MV-4-11 (cell line): ENCODE data around the gene NAA35.
A peak's percentile ranks its signal among the peaks of the same experiment; 100 is the strongest.
"Not testable (repeated sequence)": the region's sequence is repeated elsewhere in the genome, so short reads cannot be mapped to it uniquely, and the experiment has no call there.

ENCODE experiments used
- DNase-seq: peaks from one replicate; lab custom pipeline; 2025; lab: John Stamatoyannopoulos, UW

The NAA35 gene

GRCh38 chr9:85940832-85941621 is at the start of gene NAA35:
Gene NAA35, plus strand, starts transcription at chr9:85941146. Its CDS starts 1,014 bp downstream, at chr9:85942160.
- DNase-seq = peak; percentile 98

GRCh38 chr9:85892401-85892800 is 48.5 kb upstream of the NAA35 start:
- peak; percentile 47 for DNase-seq

GRCh38 chr9:85895685-85896084 is 45.3 kb upstream of the NAA35 start:
- no peak for DNase-seq

GRCh38 chr9:85897848-85898247 is 43.1 kb upstream of the NAA35 start:
- DNase-seq = peak; percentile 91

GRCh38 chr9:85898332-85898731 is 42.6 kb upstream of the NAA35 start:
- DNase-seq = peak; percentile 30

GRCh38 chr9:85899388-85899787 is 41.6 kb upstream of the NAA35 start:
- DNase-seq = no peak

- DNase-seq = peak; percentile 48
Observed at GRCh38 chr9:85900504-85901201, 40.3 kb upstream of the NAA35 start.

- no peak for DNase-seq
Observed at GRCh38 chr9:85904975-85905374, 36.0 kb upstream of the NAA35 start.

GRCh38 chr9:85905957-85906356 is 35.0 kb upstream of the NAA35 start:
- DNase-seq = no peak

- DNase-seq = no peak
Observed at GRCh38 chr9:85909390-85909789, 31.6 kb upstream of the NAA35 start.

- peak; percentile 30 for DNase-seq
Observed at GRCh38 chr9:85914108-85914507, 26.8 kb upstream of the NAA35 start.

GRCh38 chr9:85917756-85918155 is 23.2 kb upstream of the NAA35 start:
- no peak for DNase-seq

GRCh38 chr9:85925493-85925892 is 15.5 kb upstream of the NAA35 start:
- DNase-seq = no peak

- no peak for DNase-seq
Observed at GRCh38 chr9:85927076-85927475, 13.9 kb upstream of the NAA35 start.

- no peak for DNase-seq
Observed at GRCh38 chr9:85931495-85931894, 9.5 kb upstream of the NAA35 start.

GRCh38 chr9:85935950-85936349 is 5.0 kb upstream of the NAA35 start:
- not testable (repeated sequence) for DNase-seq

- DNase-seq = no peak
Observed at GRCh38 chr9:85940275-85940831, 593 bp upstream of the NAA35 start.

- no peak for DNase-seq
Observed at GRCh38 chr9:85941622-85941940, 635 bp downstream of the NAA35 start.

GRCh38 chr9:85941966-85942912 is 1.3 kb downstream of the NAA35 start:
- DNase-seq = peak; percentile 13

GRCh38 chr9:85942913-85943709 is 2.2 kb downstream of the NAA35 start:
- DNase-seq = no peak

GRCh38 chr9:85943757-85944430 is 2.9 kb downstream of the NAA35 start:
- no peak for DNase-seq
